ENCODE data around the gene ARID3B. TPM values are rescaled to one million over a fixed set of nuclear protein-coding genes. Genes with fewer than 3 reads are reported as not detected.

Gene ARID3B
- total and polyA plus RNA-seq, 12 donors = 1.0 to 7.1 (median 3.5) TPM

GRCh38 chr15:74610302-74610951 lies 69.4 kb downstream of the ARID3B start:
- no peak overlapping the region for H3K27ac ChIP-seq
- H3K27me3 ChIP-seq = no peaks in the 10 kb centered on the region
- TF ChIP-seq POLR2A (IDR thresholded peaks at IDR 0.05) = no peak
- TF ChIP-seq CTCF (IDR thresholded peaks at IDR 0.05) = no peak
- H3K4me1 ChIP-seq (replicated peaks in 1 of 2) = peaks cover 0 to 7% of the 10 kb centered on the region in 2 donors
- WGBS, 4 donors = 43 to 66% (median 62%) methylated on average over 2 to 7 of the region's 7 CpGs
- no peaks in the 10 kb centered on the region for H3K9me3 ChIP-seq (replicated peaks in 1 of 3)
- intact Hi-C loops (cut with DNase I) = loop anchor here in 1 of 2 donors (10.0 kb wide), 1 partner anchor 66 kb away; the partner anchor contains the start of gene ARID3B
- DNase-seq = no peak
- H3K4me3 ChIP-seq = no peak overlapping the region
- H3K36me3 ChIP-seq (replicated peaks in 1 of 2) = no peaks in the 10 kb centered on the region

- Histone ChIP-seq H3K4me1 (replicated peaks in 1 of 2) (peaks cover 0 to 8% of the 10 kb centered on the region in 2 donors), H3K27me3 (no peaks in the 10 kb centered on the region), H3K4me3 (no peak overlapping the region), H3K36me3 (replicated peaks in 1 of 2) (no peaks in the 10 kb centered on the region), H3K9me3 (replicated peaks in 1 of 3) (no peaks in the 10 kb centered on the region), H3K27ac (no peak overlapping the region)
- intact Hi-C loops (cut with DNase I) = loop anchor here in 1 of 2 donors (10.0 kb wide), 1 partner anchor 67 kb away; the partner anchor contains the start of gene ARID3B
- no peak for DNase-seq
- TF ChIP-seq CTCF (IDR thresholded peaks at IDR 0.05) = no peak
- no peak for TF ChIP-seq POLR2A (IDR thresholded peaks at IDR 0.05)
- 85 to 88% (median 87%) methylated on average over 11 of the region's 11 CpGs; no CpG with 5 or more reads in 1 of the 4 donors for whole genome bisulfite sequencing, 4 donors
Measured at GRCh38 chr15:74611341-74611740, 70.3 kb downstream of the ARID3B start.

- H3K27ac ChIP-seq = no peak overlapping the region
- no peaks in the 10 kb centered on the region for H3K27me3 ChIP-seq
- peaks cover 4 to 13% of the 10 kb centered on the region in 2 donors for H3K4me1 ChIP-seq (replicated peaks in 1 of 2)
- DNase-seq = no peak
- no peaks in the 10 kb centered on the region for H3K9me3 ChIP-seq (replicated peaks in 1 of 3)
- WGBS, 4 donors = 86 to 95% (median 86%) methylated on average over 2 to 6 of the region's 6 CpGs
- intact Hi-C loops (cut with DNase I) = loop anchor here in 1 of 2 donors (10.0 kb wide), 1 partner anchor 67 kb away; the partner anchor contains the start of gene ARID3B
- no peak for TF ChIP-seq POLR2A (IDR thresholded peaks at IDR 0.05)
- TF ChIP-seq CTCF (IDR thresholded peaks at IDR 0.05) = no peak
- no peaks in the 10 kb centered on the region for H3K36me3 ChIP-seq (replicated peaks in 1 of 2)
- no peak overlapping the region for H3K4me3 ChIP-seq
Measured at GRCh38 chr15:74611834-74612233, 70.8 kb downstream of the ARID3B start.

- intact Hi-C loops (cut with DNase I) = loop anchor here in 1 of 2 donors (10.0 kb wide), 1 partner anchor 68 kb away; the partner anchor contains the start of gene ARID3B
- H3K4me1 ChIP-seq (replicated peaks in 1 of 2) = peaks cover 9 to 22% of the 10 kb centered on the region in 2 donors
- 67 to 88% (median 85%) methylated on average over 1 to 2 of the region's 2 CpGs for WGBS, 4 donors
- no peak overlapping the region for H3K27ac ChIP-seq
- H3K4me3 ChIP-seq = no peak overlapping the region
- no peaks in the 10 kb centered on the region for H3K27me3 ChIP-seq
- no peaks in the 10 kb centered on the region for H3K36me3 ChIP-seq (replicated peaks in 1 of 2)
- no peaks in the 10 kb centered on the region for H3K9me3 ChIP-seq (replicated peaks in 1 of 3)
- no peak for DNase-seq
- no peak for TF ChIP-seq CTCF (IDR thresholded peaks at IDR 0.05)
- TF ChIP-seq POLR2A (IDR thresholded peaks at IDR 0.05) = no peak
Measured at GRCh38 chr15:74612677-74613076, 71.7 kb downstream of the ARID3B start.

Data from adrenal gland (tissue), 12 donors.